Measurements from ENCODE around the gene PIK3C3. TPM values are rescaled to one million over a fixed set of nuclear protein-coding genes. Genes with fewer than 3 reads are reported as not detected.

Gene PIK3C3
- polyA plus RNA-seq, 1 donor from 2014 or later, result 42.9 TPM

DNA sequence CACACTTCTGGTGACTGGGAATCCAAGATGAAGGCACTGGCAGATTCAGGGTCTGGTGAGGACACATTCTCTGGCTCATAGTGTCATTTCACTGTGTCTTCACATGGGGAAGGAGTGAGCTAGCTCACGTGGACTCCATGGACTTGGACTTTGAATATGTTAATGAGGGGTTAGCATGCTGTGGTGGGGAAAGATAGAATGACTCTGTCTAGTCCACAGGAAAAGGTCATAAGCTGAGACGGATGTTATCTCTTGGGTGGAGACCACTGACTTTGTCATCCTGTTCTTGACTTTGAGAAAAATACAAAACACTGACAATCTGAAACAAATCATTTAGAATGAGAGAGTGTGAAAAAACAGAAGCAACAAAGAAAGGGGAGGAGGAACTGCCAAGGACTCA lies 145.9 kb downstream of the PIK3C3 start:
- H3K9me3 ChIP-seq (ENCODE audit: low read length), result no peaks in the 10 kb centered on the region
- no peaks in the 10 kb centered on the region for H3F3A ChIP-seq (ENCODE audit: insufficient read depth, low read length, poor library complexity, severe bottlenecking)
- H3K4me2 ChIP-seq (ENCODE audit: low read length), result no peak overlapping the region
- H3K27me3 ChIP-seq (ENCODE audit: insufficient read depth, low read depth, low read length), result no peaks in the 10 kb centered on the region
- no peak overlapping the region for H2AFZ ChIP-seq (ENCODE audit: low read depth, low read length)
- no peak overlapping the region for H3K9ac ChIP-seq (ENCODE audit: low read length)
- no peaks in the 10 kb centered on the region for H3K9me2 ChIP-seq (ENCODE audit: insufficient read depth, low read length)
- no peaks in the 10 kb centered on the region for H3K79me2 ChIP-seq (replicated peaks; ENCODE audit: insufficient read depth, low read length)
- no peak overlapping the region for H3K27ac ChIP-seq (ENCODE audit: low read length)
- no peaks in the 10 kb centered on the region for H3K36me3 ChIP-seq (ENCODE audit: insufficient read depth, low read length)
- H4K20me1 ChIP-seq (ENCODE audit: insufficient read depth), result no peaks in the 10 kb centered on the region
- no peak for TF ChIP-seq POLR2AphosphoS5 (IDR thresholded peaks at IDR 0.05)
- no peak for TF ChIP-seq EP300 (conservative IDR thresholded peaks at IDR 0.05; ENCODE audit: poor library complexity, severe bottlenecking)
- TF ChIP-seq, protein P1, sequence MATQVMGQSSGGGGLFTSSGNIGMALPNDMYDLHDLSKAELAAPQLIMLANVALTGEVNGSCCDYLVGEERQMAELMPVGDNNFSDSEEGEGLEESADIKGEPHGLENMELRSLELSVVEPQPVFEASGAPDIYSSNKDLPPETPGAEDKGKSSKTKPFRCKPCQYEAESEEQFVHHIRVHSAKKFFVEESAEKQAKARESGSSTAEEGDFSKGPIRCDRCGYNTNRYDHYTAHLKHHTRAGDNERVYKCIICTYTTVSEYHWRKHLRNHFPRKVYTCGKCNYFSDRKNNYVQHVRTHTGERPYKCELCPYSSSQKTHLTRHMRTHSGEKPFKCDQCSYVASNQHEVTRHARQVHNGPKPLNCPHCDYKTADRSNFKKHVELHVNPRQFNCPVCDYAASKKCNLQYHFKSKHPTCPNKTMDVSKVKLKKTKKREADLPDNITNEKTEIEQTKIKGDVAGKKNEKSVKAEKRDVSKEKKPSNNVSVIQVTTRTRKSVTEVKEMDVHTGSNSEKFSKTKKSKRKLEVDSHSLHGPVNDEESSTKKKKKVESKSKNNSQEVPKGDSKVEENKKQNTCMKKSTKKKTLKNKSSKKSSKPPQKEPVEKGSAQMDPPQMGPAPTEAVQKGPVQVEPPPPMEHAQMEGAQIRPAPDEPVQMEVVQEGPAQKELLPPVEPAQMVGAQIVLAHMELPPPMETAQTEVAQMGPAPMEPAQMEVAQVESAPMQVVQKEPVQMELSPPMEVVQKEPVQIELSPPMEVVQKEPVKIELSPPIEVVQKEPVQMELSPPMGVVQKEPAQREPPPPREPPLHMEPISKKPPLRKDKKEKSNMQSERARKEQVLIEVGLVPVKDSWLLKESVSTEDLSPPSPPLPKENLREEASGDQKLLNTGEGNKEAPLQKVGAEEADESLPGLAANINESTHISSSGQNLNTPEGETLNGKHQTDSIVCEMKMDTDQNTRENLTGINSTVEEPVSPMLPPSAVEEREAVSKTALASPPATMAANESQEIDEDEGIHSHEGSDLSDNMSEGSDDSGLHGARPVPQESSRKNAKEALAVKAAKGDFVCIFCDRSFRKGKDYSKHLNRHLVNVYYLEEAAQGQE (IDR thresholded peaks at IDR 0.05; ENCODE audit: borderline replicate concordance), result no peak
- no peak for TF ChIP-seq MXI1 (conservative IDR thresholded peaks at IDR 0.05; ENCODE audit: poor library complexity, severe bottlenecking)
- TF ChIP-seq SMC3 (conservative IDR thresholded peaks at IDR 0.05; ENCODE audit: poor library complexity), result no peak
- TF ChIP-seq, protein P2, sequence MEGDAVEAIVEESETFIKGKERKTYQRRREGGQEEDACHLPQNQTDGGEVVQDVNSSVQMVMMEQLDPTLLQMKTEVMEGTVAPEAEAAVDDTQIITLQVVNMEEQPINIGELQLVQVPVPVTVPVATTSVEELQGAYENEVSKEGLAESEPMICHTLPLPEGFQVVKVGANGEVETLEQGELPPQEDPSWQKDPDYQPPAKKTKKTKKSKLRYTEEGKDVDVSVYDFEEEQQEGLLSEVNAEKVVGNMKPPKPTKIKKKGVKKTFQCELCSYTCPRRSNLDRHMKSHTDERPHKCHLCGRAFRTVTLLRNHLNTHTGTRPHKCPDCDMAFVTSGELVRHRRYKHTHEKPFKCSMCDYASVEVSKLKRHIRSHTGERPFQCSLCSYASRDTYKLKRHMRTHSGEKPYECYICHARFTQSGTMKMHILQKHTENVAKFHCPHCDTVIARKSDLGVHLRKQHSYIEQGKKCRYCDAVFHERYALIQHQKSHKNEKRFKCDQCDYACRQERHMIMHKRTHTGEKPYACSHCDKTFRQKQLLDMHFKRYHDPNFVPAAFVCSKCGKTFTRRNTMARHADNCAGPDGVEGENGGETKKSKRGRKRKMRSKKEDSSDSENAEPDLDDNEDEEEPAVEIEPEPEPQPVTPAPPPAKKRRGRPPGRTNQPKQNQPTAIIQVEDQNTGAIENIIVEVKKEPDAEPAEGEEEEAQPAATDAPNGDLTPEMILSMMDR (IDR thresholded peaks at IDR 0.05; ENCODE audit: poor library complexity, severe bottlenecking), result no peak
- no peak for TF ChIP-seq EZH2 (IDR thresholded peaks at IDR 0.05; ENCODE audit: borderline replicate concordance, insufficient read depth, low read length, poor library complexity, severe bottlenecking)
- no peak for TF ChIP-seq RAD21 (conservative IDR thresholded peaks at IDR 0.05)
- TF ChIP-seq TAF1 (IDR thresholded peaks at IDR 0.05; ENCODE audit: low read depth), result no peak
- H3K4me3 ChIP-seq (ENCODE audit: low read length), result no peak overlapping the region

DNA sequence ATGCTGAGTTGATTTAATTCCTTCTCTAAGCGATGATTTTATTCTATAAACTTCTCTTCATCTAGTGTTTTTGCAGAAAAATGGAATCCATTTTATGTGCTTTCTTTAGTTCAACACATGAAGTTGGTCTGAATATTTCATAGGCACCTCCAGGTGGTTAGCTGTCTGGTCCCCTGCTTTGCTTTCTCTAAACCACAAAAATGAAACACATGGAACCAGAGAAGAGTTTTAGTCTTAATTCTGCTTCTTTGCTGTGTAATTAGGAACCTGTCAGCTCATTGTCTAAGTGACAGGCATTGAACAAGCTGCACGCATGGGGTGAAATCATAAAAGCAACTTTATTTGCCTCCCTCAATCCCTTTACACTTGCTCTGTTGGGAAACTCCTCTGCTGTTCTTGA lies 150.4 kb downstream of the PIK3C3 start:
- H3F3A ChIP-seq (ENCODE audit: insufficient read depth, low read length, poor library complexity, severe bottlenecking), result no peaks in the 10 kb centered on the region
- no peaks in the 10 kb centered on the region for H3K36me3 ChIP-seq (ENCODE audit: insufficient read depth, low read length)
- no peak overlapping the region for H3K4me2 ChIP-seq (ENCODE audit: low read length)
- H3K27ac ChIP-seq (ENCODE audit: low read length), result peak overlapping the region; percentile 90
- H3K27me3 ChIP-seq (ENCODE audit: insufficient read depth, low read depth, low read length), result no peaks in the 10 kb centered on the region
- no peaks in the 10 kb centered on the region for H4K20me1 ChIP-seq (ENCODE audit: insufficient read depth)
- TF ChIP-seq SMC3 (conservative IDR thresholded peaks at IDR 0.05; ENCODE audit: poor library complexity) (no peak), RAD21 (conservative IDR thresholded peaks at IDR 0.05) (no peak), EP300 (conservative IDR thresholded peaks at IDR 0.05; ENCODE audit: poor library complexity, severe bottlenecking) (no peak), MXI1 (conservative IDR thresholded peaks at IDR 0.05; ENCODE audit: poor library complexity, severe bottlenecking) (no peak), EZH2 (IDR thresholded peaks at IDR 0.05; ENCODE audit: borderline replicate concordance, insufficient read depth, low read length, poor library complexity, severe bottlenecking) (no peak), POLR2AphosphoS5 (IDR thresholded peaks at IDR 0.05) (no peak), TAF1 (IDR thresholded peaks at IDR 0.05; ENCODE audit: low read depth) (no peak)
- TF ChIP-seq, protein P2 (IDR thresholded peaks at IDR 0.05; ENCODE audit: poor library complexity, severe bottlenecking), result no peak
- TF ChIP-seq, protein P1 (IDR thresholded peaks at IDR 0.05; ENCODE audit: borderline replicate concordance), result no peak
- no peak overlapping the region for H2AFZ ChIP-seq (ENCODE audit: low read depth, low read length)
- no peaks in the 10 kb centered on the region for H3K9me3 ChIP-seq (ENCODE audit: low read length)
- no peaks in the 10 kb centered on the region for H3K9me2 ChIP-seq (ENCODE audit: insufficient read depth, low read length)
- H3K79me2 ChIP-seq (replicated peaks; ENCODE audit: insufficient read depth, low read length), result no peaks in the 10 kb centered on the region
- no peak overlapping the region for H3K4me3 ChIP-seq (ENCODE audit: low read length)
- H3K9ac ChIP-seq (ENCODE audit: low read length), result peak overlapping the region; percentile 46

Data from neural cell (in vitro differentiated cells).